CD4-positive, alpha-beta T cell treated with Interleukin-6 at 100 ng/mL for 8 hours (primary cell): Measurements from ENCODE around the gene TELO2.

Source experiments
- DNase-seq: peaks from one replicate; pipeline ENCODE4 v3.0.0-alpha.2; 2020; ENCODE audit warnings: mixed read lengths, low spot score

TELO2 gene

DNA sequence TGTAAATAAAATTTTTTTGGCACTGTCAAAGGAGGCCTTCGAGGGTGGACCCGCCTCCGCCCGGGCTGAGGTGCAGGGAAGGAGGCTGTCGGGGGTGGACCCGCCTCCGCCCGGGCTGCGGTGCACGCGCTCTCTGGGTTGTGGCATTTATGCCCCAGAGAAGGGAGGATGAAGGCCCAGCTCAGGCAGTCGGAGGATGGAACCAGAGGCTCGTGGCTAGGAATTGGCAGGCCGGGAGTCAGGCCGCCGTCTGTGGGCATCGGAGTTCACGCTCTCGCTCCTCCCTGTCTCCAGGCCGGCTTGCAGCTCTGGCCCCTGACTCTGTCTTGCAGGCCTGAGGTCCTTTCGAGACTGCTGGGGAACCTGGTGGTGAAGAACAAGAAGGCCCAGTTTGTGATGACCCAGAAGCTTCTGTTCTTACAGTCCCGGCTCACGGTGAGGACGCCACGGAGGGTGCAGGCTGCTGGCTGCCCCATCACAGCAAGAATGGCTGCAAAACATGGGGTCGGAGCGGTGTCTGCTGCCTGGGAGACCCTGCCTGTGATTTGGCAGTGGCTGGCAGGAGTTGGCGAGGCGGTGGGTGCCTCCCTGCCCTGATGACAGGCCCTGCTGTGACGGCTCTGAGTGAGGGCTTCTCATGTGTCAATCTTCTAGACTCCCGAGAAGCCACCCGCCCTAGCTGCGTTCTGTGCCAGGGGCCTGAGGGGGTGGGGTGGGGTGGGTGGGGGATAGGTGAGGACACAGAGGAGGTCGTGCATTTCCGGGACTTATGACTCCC is 5.9 kb downstream of the TELO2 start:
- DNase-seq: no peak

DNA sequence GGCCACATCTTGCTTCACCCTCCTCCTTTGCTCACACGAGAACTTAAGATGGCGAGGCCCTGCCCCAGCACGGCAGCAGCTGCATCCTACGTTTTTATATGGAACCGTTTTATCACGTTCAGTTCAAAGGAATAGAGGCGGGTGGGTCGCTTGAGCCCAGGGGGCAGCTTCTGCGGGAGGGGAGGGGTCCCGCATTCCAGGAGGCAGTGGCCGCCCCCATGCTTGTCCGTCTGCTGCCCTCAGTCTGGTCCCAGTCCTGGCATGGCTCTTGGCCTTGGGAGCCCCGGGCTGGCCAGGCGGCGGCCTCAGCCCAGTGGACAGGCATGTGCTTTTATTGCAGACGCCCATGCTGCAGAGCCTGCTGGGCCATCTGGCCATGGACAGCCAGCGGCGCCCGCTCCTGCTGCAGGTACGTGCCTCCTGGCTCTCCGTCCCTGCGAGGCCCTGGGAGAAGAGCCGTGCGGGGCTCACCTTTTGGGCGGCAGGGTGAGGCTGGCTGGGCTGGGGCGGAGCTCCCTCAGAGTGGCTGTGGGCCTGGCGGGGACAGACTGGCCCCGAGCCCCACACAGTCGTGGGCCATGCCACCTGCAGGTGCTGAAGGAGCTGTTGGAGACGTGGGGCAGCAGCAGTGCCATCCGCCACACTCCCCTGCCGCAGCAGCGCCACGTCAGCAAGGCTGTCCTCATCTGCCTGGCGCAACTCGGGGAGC is 6.8 kb downstream of the TELO2 start:
- DNase-seq: no peak

DNA sequence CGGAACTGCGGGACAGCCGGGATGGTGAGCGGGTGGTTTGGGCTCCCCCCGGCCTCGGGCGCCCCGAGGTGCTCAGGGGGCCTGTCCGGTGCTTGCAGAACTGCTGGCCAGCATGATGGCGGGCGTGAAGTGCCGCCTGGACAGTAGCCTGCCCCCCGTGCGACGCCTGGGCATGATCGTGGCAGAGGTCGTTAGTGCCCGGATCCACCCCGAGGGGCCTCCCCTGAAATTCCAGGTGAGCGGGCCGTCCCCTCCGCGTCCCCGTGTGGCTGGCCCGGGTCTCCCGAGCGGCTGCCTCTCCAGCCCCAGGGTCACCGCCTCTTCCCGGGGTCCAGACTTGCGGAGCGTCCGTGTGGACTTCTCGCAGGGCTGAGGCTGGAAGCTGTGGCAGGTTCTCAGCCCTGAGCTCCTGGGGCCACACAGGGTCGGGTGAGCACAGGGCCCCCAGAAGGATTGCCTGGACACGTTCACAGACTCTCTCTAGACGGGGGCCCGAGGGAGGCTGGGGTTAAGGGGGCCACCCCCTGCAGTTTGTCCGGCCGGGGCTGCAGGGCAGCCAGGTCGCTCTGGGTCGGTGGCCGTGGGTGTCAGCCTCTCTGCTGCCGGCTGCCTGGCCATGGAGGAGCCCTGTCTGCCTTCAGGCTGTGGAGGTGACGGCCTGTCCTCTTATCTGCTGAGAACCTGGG is 7.4 kb downstream of the TELO2 start:
- no peak for DNase-seq

DNA sequence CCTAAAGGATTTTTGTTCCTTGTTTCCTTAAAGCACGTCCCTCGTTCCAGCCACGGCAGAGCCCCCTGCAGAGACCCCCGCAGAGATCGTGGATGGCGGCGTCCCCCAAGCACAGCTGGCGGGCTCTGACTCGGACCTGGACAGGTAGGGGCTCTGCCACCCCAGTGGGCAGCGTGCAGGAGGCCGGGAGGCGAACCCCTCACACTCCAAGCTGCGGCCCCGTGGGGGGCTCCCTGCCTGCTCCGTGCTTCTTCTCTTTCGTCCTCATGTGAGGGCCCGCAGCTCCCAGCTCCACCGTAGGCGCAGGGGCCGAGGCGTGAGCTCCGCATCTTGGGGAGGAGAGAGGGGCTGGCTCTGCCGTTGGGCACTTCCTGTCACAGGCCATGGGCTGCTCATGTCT is 8.5 kb downstream of the TELO2 start:
- no peak for DNase-seq

DNA sequence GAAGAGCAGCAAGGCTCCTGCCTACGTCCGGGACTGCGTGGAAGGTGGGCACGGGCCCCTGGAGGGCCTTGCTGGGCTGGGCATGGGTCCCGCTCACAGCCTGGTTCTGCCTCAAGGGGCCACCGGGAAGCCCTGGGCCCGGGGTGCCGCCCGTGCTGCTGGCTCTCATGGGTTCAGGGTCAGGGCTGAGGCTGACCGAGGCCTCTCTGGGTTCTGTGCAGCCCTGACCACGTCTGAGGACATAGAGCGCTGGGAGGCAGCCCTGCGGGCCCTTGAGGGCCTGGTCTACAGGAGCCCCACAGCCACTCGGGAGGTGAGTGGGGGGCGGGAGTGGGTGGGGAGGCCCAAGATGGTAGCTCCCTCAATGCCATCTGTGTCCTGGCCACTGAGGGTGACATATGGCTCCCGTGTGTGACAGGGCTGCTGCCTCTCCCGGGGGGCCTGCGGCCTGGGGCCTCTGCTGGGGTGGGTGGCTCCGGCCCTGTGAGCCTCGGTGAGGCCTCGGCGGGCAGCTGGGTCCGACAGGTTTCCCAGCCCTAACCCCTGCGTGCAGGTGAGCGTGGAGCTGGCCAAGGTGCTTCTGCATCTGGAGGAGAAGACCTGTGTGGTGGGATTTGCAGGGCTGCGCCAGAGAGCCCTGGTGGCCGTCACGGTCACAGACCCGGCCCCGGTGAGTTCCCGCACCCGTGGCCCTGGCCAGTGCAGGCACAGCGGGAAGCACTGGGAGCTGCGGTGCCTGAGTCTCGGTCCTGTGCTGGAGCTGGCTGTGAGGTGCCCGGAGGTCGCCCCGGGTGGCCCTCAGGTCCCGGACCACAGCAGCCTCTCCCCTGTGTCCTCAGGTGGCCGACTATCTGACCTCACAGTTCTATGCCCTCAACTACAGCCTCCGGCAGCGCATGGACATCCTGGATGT is 9.2 kb downstream of the TELO2 start:
- no peak for DNase-seq

DNA sequence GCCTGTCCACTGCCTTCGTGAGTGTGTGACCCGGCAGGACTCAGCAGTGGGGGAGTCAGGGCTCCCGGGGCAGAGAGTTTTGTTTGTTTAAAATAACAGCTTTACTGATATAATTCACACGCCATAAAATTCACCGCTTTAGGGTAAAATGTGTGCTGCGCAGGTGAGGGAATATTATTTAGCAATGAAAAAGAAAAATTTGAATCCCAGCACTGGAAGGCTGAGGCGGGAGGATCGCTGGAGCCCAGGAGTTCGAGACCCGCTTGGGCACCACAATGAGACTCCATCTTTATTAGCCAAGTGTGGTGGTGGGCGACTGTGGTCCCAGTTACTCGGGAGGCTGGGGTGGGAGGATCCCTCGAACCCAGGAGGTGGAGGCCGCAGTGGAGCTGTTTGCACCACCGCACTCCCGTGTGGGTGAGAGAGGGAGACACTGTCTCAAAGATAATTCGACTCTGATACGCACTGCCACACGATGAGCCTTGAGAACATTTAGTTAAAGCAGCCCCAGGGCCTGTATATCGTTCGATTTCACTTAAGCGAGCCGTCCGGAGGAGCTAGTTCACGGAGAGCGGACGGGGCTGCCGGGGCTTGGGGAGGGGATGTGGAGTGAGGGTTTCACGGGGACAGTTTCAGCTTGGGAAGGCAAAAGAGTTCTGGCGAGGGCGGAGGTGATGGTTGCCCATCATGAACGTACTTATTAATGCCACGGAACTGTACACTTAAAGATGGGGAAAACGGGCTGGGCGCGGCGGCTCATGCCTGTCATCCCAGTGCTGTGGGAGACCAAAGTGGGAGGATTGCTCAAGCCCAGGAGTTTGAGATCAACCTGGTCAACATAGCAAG is 10.2 kb downstream of the TELO2 start:
- no peak for DNase-seq

DNA sequence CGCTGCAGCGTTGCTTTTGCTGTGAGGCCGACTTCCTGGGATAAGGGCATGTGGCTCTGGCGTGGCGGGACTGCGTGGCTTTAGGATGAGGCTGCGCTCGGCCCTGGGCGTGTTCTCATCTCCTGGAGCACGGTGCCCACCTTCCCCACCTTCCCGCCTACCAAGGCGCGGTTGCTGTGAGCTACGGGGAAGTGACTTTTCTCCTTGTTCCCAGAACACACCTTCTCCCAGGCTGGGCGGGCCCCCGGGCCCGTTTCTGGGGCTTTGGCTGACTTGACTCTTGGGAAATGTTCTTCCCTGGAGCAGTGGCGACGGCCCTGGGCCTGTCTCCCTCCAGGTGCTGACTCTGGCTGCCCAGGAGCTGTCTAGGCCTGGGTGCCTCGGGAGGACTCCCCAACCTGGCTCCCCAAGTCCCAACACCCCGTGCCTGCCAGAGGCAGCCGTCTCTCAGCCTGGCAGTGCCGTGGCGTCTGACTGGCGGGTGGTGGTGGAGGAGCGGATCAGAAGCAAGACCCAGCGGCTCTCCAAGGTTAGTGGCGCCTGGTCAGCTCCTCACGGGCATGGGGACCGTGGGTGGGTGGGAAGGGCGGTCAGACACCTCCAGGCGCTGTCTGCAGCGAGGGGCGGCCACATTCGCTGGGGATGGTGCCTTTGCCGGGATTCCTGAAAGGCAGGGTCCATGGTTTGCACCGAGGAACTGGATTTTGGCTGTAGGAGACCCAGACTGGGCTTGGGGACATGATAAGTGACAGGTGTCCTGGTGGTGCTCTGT is 12.1 kb downstream of the TELO2 start:
- DNase-seq: no peak

DNA sequence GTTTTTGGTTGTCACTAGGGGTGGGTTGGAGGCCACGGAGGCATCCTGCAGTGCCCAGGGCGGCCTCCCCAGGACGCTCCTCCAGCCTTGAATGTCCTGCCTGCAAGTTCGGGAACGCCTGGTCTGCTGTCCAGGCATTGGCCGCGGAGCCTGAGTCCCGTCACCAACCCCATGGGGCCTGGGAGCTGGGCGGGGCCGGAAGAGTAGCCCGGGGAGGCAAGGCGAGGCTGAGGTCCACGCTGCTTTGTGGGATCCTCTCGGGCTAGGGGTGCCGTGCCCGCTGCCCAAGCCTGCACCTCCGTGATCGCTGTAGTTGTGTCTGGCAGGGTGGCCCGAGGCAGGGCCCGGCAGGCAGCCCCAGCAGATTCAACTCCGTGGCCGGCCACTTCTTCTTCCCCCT is 12.8 kb downstream of the TELO2 start:
- DNase-seq: no peak

DNA sequence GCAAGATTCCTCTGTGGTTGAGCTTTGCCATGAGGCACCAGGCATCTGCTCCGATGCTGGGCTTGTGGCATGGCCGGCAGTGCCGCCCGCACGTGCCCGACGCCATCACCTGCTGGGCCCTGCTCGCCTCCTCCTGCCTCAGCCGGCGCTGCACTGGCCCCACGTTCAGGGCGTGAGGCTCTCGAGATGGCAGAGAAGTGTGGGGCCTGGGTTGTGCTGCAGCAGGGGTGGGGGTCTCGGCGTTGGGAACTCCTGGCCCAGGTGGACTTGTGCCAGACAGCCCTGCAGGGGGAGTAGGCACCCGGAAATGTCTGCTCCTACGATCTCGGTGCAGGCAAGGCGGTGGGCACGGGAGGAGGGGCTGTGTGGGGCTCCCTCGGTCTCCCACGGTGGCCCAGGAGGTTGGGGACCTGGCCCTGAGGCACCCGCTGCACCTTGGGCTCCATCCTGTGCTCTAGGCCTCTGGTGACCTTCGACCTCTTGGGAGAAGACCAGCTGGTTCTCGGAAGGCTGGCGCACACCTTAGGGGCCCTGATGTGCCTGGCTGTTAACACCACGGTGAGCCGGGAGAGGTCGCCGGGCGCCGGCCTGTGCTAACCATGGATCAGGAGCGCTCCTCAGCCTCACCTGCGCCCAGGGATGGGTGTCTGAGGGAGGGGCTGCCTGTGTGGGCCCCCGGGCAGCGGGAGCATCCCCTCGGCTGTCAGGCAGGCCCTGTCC is 13.5 kb downstream of the TELO2 start:
- DNase-seq: no peak

DNA sequence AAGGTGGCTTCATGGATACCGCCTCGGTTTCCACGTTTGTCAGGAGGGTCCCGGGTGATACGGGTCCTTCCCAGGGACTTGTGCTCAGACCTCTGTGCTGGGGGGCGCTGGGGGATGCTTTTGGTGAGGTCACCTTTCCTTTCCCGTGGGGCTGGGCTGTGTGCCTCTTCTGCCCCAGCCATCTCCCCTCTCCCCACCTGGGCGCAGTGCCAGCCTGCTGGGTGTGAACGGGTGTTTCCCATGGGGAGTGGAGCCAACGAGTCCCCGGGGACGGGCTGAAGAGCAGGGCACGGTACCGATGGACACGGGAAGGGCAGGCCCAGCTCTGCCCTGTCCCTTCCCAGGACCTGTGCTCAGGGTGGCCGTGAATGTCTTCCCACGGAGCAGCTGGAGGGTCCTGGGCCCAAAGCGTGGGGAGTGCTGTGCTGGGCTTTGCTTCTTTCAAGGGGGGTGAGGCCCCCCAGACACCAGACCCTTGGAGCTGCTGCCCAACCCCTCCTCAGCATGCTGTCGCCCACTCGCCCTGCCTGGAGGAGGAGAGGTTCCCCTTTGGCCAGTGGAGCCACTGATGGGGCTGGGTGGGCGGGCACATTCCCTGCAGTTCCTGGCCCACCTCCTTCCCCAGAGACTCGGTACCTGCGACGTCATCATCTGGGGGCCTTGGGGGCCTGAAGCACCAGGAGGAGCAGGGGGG is 15.5 kb downstream of the TELO2 start:
- no peak for DNase-seq

DNA sequence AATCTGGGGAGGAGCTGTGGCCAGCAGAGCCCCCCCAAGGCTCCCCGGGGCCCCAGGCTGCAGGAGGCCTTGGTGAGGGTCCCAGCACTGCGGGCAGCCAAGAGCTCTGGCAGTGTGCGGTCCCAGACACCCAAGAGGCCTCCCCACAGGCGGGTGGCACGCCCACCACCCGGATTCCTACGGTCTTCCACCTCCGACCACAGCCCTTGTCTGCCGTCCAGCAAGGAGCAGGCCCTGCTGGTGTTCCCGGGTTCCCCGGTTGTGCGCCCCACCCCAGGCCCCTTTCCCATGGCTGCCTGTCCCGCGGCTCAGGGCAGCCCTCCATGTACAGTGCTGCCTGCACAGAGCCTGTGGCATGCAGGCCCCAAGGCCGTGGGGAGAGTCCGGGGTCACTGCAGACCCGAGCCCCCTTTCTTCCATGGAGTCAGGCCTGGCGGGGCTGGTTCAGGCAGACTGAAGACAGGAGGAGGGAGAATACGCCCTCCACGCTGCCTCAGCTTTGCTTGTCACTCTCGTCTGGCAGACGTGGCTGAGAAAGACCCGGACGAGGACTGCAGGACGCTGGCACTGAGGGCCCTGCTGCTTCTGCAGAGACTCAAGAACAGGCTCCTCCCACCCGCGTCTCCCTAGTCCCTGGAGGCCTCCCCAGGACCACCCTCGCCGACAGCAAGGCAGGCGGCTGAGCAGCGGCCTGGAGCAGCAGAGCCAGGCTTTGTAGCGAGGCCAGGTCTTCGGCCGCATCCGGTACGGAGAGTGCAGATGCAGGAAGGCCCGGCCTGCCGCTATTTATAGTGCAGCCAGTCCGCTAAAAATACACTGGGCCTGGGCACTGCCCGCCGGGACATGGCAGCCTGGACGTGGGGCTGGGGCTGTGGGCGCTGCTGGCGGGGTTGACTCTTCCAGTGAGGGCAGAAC is 16.4 kb downstream of the TELO2 start:
- no peak for DNase-seq

DNA sequence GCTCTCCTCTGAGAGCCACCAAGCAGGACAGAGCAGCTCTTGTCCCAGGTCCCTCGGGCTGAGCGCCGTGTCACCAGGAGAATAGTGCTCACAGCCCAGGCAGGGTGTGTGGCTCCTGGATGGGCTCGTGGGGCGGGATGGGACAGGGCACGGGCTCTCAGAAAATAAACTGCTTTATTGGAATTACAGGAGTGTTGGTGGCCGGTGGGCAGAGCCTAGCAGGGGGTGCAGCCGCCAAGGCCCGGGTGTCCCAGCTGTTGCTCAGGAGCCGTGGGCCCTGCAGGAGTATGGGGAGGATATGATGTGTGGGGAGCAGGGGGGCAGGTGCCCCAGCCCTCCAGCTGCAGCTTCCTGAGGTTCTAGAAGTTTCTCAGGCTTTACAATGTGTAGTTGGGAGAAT is 17.1 kb downstream of the TELO2 start:
- DNase-seq: no peak

DNA sequence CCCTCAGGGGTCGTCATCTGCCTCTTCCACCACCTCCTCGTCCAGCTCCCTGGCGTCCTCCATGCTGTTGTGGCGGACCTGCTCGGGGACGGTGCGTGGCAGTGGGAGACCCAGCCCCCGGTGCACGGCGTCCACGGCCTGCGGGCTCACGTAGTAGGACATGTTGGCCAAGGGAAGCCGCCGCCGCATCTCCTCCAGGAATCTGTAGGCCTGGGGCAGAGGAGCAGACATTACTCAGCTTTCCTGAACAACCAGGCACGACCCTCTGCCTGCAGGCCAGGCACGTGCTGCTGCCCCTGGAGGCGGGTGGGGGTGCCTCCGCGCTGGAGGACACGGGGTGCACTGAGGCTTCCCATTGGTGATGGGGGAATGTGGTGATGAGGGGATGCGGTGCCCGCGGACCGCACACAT is 17.8 kb downstream of the TELO2 start:
- DNase-seq: no peak

DNA sequence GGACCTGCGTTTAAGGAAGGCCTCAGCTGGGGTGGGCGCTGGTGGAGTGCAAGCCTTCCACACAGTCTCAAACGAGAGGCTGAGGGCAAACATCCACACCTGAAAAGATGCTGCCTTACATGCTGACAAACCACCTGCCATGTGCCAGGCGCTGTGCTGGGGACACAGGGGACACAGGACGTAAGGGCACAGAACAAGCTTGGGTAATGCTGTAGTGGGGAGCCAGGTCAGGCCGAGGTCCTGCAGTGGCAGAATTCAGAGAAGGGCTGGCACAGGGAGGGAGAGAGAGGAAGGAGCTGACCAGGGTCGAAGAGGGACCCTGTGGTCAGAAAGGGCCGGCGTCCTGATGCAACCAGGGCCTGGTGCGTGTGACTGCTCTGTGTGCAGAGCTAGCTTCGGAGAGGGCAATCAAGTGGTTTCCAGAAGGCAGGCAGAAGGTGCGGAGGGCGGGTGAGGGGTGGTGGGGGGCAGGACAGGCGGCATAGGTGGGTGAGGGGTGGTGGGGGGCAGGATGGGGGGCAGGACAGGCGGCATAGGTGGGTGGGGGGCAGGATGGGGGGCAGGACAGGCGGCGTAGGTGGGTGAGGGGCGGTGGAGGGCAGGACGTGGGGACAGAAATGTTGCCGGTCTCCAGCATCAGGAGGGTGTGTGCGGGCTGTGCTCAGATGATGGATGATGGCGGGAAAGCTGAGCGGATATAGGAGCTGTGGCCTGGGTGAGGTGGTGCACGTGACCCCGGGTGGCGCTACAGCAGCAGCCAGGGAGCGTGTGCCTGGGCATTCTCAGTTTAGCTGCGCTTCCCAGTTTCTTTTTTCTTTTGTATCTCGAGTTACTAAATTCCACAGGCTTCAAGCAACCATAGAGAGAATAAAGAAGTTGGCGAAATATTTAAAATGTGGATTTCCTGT is 18.8 kb downstream of the TELO2 start:
- DNase-seq: no peak

DNA sequence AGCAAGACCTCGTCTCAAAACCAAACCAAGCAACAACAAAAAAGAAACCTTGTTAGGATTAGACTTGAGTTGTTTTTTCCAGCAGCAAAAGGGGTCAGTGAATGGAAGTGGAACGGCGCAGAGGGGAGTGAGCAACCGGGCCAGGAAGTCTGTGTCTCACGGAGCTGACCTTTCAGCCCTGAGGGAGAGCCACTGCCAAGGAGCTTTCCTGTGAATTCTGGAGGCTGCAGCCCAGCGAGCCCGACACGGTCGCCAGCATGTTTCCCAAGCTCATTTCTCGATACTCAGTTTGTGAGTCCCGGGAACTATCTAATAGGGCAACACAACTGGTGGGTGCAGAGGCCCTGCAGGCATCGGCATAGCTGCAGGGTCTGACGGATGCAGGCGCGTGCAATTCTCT is 19.6 kb downstream of the TELO2 start:
- DNase-seq: no peak

DNA sequence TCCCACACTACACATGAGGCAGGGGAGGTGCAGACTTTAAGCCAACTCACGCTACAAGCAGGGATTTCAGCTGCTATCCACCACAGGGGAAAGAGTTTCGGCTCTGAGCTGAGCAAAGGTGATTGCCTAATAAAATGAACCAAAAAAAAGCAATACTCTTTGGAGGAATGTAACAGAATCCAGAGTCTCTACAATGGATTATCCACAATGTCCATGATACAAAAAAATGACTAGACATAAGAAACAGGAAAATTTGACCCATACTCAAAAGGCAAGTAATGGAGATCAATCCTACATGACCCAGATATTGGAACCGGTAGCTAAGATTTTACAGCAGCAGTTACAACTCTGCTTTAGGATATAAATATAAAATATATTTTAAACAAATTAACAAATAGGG is 21.3 kb downstream of the TELO2 start:
- DNase-seq: no peak

DNA sequence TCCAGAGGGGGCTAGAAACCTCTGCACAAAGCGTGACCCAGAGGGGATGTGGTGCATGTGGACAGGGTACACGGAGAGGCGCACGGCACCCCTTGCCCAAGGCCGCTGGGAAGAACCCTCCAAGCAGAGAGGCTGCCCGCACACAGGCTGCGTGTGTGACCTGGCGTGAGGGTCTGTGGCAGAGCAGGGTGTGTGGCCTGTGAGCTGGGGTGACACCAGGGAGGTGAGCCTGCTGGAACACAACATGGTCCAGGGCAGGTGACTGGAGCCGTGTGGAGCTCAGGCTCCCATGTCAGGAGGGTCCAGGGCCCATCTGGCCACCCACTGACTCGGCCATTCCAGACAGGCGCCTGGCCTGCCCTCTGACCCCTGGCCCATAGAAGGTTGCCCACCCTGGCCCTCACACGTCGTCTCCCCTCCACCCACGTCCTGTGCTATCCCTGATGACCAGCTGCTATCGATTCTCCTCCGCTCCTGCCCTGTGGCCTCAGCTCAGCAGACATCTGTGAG is 25.5 kb downstream of the TELO2 start:
- DNase-seq: no peak
